ENCODE measurements around the gene INVS. TPM values are rescaled to one million over a fixed set of nuclear protein-coding genes. Genes with fewer than 3 reads are reported as not detected.

Gene INVS
- total RNA-seq, 1 donor from 2014 or later, result 34.0 TPM

DNA sequence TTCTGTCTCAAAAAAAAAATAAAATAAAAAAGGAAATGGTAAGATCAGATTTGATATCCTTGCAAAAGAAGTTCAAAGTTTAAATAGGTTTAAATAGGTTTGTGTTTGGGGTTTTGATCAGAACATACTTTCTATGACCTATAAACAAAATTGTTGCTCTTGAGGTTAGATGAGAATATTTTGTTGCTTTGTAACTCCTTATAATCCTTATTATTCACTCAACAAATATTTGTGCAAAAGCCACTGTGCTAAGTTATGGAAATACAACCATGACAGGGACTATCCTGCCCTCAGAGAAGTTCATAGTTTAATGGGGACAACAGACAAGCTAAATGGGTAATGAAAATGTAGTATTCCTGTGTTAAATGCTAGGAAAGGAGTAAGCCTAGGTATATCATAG lies 71.5 kb downstream of the INVS start:
- peaks cover 43% of the 10 kb centered on the region for H3K36me3 Mint-ChIP-seq (ENCODE audit: low read depth)
- intact Hi-C loops (cut with micrococcal nuclease), result no loop called here
- DNase-seq, result no peak
- H3K9me3 Mint-ChIP-seq, result peaks cover 14% of the 10 kb centered on the region
- TF ChIP-seq, protein P1, sequence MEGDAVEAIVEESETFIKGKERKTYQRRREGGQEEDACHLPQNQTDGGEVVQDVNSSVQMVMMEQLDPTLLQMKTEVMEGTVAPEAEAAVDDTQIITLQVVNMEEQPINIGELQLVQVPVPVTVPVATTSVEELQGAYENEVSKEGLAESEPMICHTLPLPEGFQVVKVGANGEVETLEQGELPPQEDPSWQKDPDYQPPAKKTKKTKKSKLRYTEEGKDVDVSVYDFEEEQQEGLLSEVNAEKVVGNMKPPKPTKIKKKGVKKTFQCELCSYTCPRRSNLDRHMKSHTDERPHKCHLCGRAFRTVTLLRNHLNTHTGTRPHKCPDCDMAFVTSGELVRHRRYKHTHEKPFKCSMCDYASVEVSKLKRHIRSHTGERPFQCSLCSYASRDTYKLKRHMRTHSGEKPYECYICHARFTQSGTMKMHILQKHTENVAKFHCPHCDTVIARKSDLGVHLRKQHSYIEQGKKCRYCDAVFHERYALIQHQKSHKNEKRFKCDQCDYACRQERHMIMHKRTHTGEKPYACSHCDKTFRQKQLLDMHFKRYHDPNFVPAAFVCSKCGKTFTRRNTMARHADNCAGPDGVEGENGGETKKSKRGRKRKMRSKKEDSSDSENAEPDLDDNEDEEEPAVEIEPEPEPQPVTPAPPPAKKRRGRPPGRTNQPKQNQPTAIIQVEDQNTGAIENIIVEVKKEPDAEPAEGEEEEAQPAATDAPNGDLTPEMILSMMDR (IDR thresholded peaks at IDR 0.05), result no peak
- no peak overlapping the region for H3K4me3 Mint-ChIP-seq
- ChIA-PET POLR2A (no interaction called here), CTCF (no interaction called here)
- no peaks in the 10 kb centered on the region for H3K4me1 Mint-ChIP-seq
- no peaks in the 10 kb centered on the region for H3K27me3 Mint-ChIP-seq
- no peak overlapping the region for H3K27ac Mint-ChIP-seq
- ATAC-seq (ENCODE audit: low read depth), result no peak

DNA sequence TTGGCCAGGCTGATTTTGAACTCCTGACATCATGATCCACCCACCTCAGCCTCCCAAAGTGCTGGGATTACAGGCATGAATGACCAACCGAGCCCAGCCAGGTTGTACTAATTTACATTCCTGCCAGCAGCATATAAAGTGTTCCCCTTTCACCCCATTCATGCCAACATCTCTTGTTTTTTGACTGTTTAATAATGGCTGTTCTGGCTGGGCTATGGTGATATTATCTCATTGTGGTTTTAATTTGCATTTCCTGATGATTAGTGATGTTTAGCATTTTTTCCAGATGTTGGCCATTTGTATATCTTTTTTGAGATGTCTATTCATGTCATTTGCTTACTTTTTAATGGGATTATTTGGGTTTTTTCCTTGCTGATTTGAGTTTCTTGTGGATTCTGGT lies 87.3 kb downstream of the INVS start:
- Mint-ChIP-seq H3K9me3 (peaks cover 52% of the 10 kb centered on the region), H3K36me3 (ENCODE audit: low read depth) (peaks cover 36% of the 10 kb centered on the region), H3K4me3 (no peak overlapping the region), H3K4me1 (peaks cover 5% of the 10 kb centered on the region), H3K27ac (no peak overlapping the region), H3K27me3 (no peaks in the 10 kb centered on the region)
- TF ChIP-seq, protein P1 (IDR thresholded peaks at IDR 0.05), result no peak
- DNase-seq (no peak), ATAC-seq (ENCODE audit: low read depth) (no peak)
- ChIA-PET POLR2A (no interaction called here), CTCF (no interaction called here)
- intact Hi-C loops (cut with micrococcal nuclease), result no loop called here

DNA sequence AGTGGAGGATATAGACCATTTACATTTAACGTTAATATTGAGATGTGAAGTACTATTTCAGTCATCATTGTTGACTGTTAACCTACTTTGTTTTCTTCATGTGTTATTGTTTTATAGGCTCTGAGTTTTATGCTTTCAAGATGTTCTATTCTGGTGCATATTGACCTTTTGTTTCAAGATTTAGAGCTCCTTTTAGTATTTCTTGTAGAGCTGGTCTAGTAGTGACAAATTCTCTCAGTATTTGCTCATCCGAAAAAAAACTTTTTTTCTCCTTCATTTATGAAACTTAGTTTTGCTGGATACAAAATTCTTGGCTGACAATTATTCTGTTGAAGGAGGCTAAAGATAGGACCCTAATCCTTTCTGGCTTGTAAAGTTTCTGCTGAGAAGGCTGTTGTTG lies 91.3 kb downstream of the INVS start:
- CTCF ChIA-PET, result no interaction called here
- Mint-ChIP-seq H3K36me3 (ENCODE audit: low read depth) (peaks cover 57% of the 10 kb centered on the region), H3K4me1 (peaks cover 5% of the 10 kb centered on the region), H3K27me3 (no peaks in the 10 kb centered on the region), H3K9me3 (peaks cover 48% of the 10 kb centered on the region), H3K4me3 (no peak overlapping the region), H3K27ac (no peak overlapping the region)
- POLR2A ChIA-PET, result no interaction called here
- intact Hi-C loops (cut with micrococcal nuclease), result no loop called here
- TF ChIP-seq, protein P1 (IDR thresholded peaks at IDR 0.05), result no peak
- ATAC-seq (ENCODE audit: low read depth) (no peak), DNase-seq (no peak)

DNA sequence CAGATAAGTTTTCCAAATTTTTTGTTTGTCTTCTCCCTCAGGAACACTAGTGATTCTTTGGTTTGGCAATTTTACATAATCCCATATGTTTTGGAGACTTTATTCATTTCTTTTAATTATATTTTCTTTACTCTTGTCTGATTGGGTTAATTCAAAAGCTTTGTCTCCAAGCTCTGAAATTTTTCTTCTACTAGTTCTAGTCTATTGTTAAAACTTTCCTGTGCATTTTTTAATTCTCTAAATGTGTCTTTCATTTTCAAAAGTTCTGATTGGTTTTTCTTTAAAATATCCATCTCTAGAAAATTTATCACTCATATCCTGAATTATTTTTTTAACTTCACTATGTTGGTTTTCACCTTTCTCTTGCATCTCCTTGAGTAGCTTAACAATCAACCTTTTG lies 92.2 kb downstream of the INVS start:
- POLR2A ChIA-PET, result no interaction called here
- Mint-ChIP-seq H3K4me3 (no peak overlapping the region), H3K9me3 (peaks cover 44% of the 10 kb centered on the region), H3K4me1 (peaks cover 5% of the 10 kb centered on the region), H3K27me3 (no peaks in the 10 kb centered on the region), H3K27ac (no peak overlapping the region), H3K36me3 (ENCODE audit: low read depth) (peaks cover 57% of the 10 kb centered on the region)
- CTCF ChIA-PET, result no interaction called here
- no peak for DNase-seq
- TF ChIP-seq, protein P1 (IDR thresholded peaks at IDR 0.05), result no peak
- intact Hi-C loops (cut with micrococcal nuclease), result no loop called here
- ATAC-seq (ENCODE audit: low read depth), result no peak

DNA sequence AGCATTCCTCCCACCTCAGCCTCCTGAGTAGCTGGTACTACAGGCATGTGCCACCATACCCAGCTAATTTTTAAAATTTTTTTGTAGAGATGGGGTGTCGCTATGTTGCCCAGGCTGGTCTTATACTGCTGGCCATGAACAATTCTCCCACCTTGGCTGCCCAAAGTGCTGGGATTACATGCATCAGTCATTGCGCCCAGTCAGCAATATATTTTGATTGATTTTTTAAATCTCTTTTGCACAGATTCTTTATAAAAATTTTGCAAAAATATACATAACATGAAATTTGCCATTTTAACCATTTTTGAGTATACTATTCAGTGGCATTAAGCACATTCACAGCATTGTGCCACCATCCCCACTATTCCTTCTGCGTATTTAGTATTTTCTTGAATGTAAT lies 94.0 kb downstream of the INVS start:
- H3K27ac Mint-ChIP-seq, result no peak overlapping the region
- H3K4me3 Mint-ChIP-seq, result no peak overlapping the region
- ATAC-seq (ENCODE audit: low read depth), result no peak
- no peaks in the 10 kb centered on the region for H3K27me3 Mint-ChIP-seq
- TF ChIP-seq, protein P1 (IDR thresholded peaks at IDR 0.05), result no peak
- peaks cover 52% of the 10 kb centered on the region for H3K36me3 Mint-ChIP-seq (ENCODE audit: low read depth)
- no peaks in the 10 kb centered on the region for H3K4me1 Mint-ChIP-seq
- peaks cover 31% of the 10 kb centered on the region for H3K9me3 Mint-ChIP-seq
- CTCF ChIA-PET, result no interaction called here
- intact Hi-C loops (cut with micrococcal nuclease), result no loop called here
- POLR2A ChIA-PET, result no interaction called here
- no peak for DNase-seq
